ENCODE results near the gene LRRFIP2.

GRCh38 chr3:37053337-37053736 lies 121.0 kb downstream of the LRRFIP2 start:
- no peak for TF ChIP-seq CTCF (conservative IDR thresholded peaks at IDR 0.05; ENCODE audit: low read length)
- no peak for TF ChIP-seq EZH2phosphoT487 (IDR thresholded peaks at IDR 0.05; ENCODE audit: borderline replicate concordance)

Data from Loucy (cell line).